Chondrocyte (in vitro differentiated cells): ENCODE measurements around the gene ARHGEF11. TPM values are rescaled to one million over a fixed set of nuclear protein-coding genes. Genes with fewer than 3 reads are reported as not detected.

Experiments
- DNase-seq: peaks from one replicate; pipeline ENCODE4 v3.0.0; 2021; ENCODE audit warnings: mixed read lengths, low spot score
- H3K27ac Mint-ChIP-seq: one replicate; pipeline ENCODE4 v1.8.0; 2021; ENCODE audit warnings: mild to moderate bottlenecking, moderate library complexity, mixed read lengths; ENCODE audit not compliant: unreplicated experiment
- H3K27me3 Mint-ChIP-seq: 2 replicates; pipeline ENCODE4 v1.8.0; 2021; ENCODE audit warnings: low read depth, mixed read lengths
- H3K36me3 Mint-ChIP-seq: 2 replicates; pipeline ENCODE4 v1.8.0; 2021; ENCODE audit warnings: low read depth, mixed read lengths
- H3K4me1 Mint-ChIP-seq: 2 replicates; pipeline ENCODE4 v1.8.0; 2021; ENCODE audit warnings: low read depth, mild to moderate bottlenecking, mixed read lengths
- H3K4me3 Mint-ChIP-seq: one replicate; pipeline ENCODE4 v1.8.0; 2021; ENCODE audit warnings: mild to moderate bottlenecking, moderate library complexity, mixed read lengths; ENCODE audit not compliant: unreplicated experiment
- H3K9me3 Mint-ChIP-seq: 2 replicates; pipeline ENCODE4 v1.8.0; 2021; ENCODE audit warnings: low read depth, mixed read lengths
- total RNA-seq: library from RNA; stranded (reverse); gene quantifications from 3 replicates; pipeline ENCODE4 v1.2.1, GENCODE V29; 2021
- TF ChIP-seq, protein P1 (sequence below): fragments of 200-600 bp; sonication (generic); IDR thresholded peaks from 2 replicates; pipeline ENCODE4 v1.5.0; 2021; ENCODE audit warnings: antibody characterized with exemption, mild to moderate bottlenecking, moderate library complexity

Gene ARHGEF11
- total RNA-seq, 1 donor from 2014 or later = 34.8 TPM

DNA sequence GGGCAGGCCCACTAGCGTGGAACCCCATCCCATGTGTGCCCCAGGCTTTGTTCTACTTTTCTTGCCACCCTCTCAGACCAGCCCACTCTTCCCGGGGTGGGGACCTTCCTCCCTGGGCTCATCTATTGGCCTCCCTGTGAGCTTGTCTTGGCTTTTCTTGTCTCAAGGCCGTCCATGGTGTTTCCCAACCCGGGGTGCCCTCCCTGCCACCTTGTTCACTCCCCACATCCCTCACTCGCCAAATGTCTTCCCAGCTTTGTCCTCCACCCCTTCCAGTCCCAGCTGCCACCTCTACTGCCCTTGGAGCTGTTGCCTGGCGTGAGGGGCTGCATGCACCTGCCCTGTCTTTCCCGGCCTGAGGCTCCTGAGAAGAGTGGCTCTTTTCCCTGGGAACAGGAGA lies 106.7 kb downstream of the ARHGEF11 start:
- TF ChIP-seq, protein P1, sequence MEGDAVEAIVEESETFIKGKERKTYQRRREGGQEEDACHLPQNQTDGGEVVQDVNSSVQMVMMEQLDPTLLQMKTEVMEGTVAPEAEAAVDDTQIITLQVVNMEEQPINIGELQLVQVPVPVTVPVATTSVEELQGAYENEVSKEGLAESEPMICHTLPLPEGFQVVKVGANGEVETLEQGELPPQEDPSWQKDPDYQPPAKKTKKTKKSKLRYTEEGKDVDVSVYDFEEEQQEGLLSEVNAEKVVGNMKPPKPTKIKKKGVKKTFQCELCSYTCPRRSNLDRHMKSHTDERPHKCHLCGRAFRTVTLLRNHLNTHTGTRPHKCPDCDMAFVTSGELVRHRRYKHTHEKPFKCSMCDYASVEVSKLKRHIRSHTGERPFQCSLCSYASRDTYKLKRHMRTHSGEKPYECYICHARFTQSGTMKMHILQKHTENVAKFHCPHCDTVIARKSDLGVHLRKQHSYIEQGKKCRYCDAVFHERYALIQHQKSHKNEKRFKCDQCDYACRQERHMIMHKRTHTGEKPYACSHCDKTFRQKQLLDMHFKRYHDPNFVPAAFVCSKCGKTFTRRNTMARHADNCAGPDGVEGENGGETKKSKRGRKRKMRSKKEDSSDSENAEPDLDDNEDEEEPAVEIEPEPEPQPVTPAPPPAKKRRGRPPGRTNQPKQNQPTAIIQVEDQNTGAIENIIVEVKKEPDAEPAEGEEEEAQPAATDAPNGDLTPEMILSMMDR = no peak
- Mint-ChIP-seq H3K27ac (no peak overlapping the region), H3K9me3 (no peaks in the 10 kb centered on the region), H3K36me3 (peaks cover 44% of the 10 kb centered on the region), H3K4me3 (no peak overlapping the region), H3K4me1 (no peaks in the 10 kb centered on the region), H3K27me3 (no peaks in the 10 kb centered on the region)
- no peak for DNase-seq

DNA sequence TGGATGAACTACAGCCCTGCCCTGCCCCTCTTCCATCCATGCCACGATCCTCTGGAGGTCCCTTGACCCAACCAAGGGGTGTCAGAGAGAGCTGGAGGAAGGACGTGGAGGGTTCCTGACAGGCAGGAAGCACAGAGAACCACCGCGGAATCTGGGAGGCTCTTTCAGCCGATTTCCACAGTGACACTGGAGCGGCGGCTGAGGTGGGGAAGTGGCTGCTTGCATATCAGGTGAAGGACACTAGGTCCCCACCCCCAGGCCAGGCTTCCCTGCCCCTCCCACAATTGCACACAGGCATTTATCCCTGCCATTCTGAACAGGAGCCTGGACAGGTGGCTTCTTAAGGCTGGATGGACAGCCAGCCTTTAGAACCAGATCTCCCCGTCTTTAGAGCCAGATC lies 107.7 kb downstream of the ARHGEF11 start:
- H3K36me3 Mint-ChIP-seq = peaks cover 40% of the 10 kb centered on the region
- no peak overlapping the region for H3K27ac Mint-ChIP-seq

DNA sequence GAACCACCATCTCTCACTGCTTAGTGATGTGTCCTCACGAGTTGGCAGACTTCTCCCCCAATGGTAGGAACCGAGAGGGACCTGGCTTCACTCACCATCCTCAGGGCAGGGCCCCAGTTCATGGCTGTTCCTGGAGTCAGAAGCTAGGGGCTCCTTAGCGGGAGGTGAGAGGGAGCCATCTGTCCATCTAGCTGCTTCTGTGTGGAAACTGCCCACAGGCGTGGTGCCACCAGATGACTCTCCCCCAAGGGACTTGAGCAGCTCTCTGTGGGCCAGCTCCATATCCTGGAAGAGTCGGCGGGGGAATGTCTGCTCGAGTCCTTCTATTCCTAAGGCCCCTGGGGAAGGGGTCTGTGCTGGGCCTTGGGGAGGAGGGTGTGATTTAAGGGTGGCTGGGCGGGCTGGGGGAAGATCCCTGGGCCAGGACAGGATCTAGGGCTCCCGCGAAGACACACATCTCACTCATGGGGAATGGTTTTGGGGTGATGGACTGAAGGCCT lies 108.8 kb downstream of the ARHGEF11 start:
- H3K4me3 Mint-ChIP-seq = no peak overlapping the region

More for the DNA sequence above, 107.7 kb downstream of the ARHGEF11 start:
- Mint-ChIP-seq H3K4me3 (no peak overlapping the region), H3K4me1 (no peaks in the 10 kb centered on the region), H3K27me3 (no peaks in the 10 kb centered on the region), H3K9me3 (no peaks in the 10 kb centered on the region)
- no peak for DNase-seq
- TF ChIP-seq, protein P1 = no peak

DNA sequence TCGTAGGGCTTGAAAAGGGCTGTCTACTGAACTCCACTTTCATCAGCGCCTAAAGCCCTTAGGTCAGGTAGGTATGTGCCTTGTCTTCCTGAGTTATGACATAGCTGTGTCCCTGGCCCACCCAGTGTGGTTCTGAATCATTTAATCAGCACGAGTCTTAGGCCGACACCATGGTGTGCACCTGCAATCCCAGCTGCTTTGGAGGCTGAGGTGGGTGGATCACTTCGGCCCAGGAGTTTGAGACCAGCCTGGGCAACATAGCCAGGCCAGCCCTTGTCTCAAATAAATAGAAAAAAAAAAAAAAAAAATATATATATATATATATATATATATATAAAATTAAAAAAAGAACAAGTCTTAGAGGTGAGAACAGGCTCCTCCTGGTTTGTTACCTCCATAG lies 109.4 kb downstream of the ARHGEF11 start:
- no peak for DNase-seq
- H3K9me3 Mint-ChIP-seq = no peaks in the 10 kb centered on the region
- TF ChIP-seq, protein P1 = no peak
- no peak overlapping the region for H3K4me3 Mint-ChIP-seq
- peaks cover 6% of the 10 kb centered on the region for H3K27me3 Mint-ChIP-seq
- no peaks in the 10 kb centered on the region for H3K4me1 Mint-ChIP-seq
- H3K36me3 Mint-ChIP-seq = peaks cover 32% of the 10 kb centered on the region
- H3K27ac Mint-ChIP-seq = no peak overlapping the region

More for the DNA sequence above, 108.8 kb downstream of the ARHGEF11 start:
- Mint-ChIP-seq H3K4me1 (no peaks in the 10 kb centered on the region), H3K27ac (no peak overlapping the region), H3K27me3 (peaks cover 3% of the 10 kb centered on the region), H3K9me3 (no peaks in the 10 kb centered on the region), H3K36me3 (peaks cover 33% of the 10 kb centered on the region)
- peak; percentile 20 for DNase-seq
- TF ChIP-seq, protein P1 = no peak

DNA sequence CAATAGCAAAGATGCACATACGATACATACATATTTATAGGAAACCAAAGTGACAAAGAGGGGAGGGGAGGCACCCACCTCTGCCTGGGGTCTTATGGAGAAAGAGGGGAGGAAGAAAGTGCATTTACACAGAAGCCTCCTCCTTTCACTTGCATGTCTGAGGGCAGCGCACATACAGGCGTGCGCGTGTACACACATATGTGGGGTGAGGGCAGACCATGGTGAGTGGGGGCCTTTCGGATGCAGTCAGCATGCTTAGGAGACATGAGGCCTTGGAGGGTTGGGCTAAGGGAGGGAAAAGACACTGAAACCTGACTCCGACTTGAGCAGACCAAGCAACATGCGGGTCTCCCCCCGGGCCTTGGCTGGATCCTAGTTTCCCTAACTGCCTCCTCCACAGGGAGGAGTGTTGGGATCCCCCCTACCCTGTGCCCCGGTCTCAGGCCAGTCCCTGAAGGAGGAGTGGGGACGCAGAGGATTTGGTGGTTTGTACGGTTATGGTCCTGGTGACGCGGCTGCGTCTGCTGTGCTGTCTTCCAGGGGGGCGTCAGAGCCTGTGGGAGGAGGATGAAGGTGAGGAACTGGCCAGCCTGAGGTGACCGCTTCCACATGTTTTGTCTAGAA lies 109.9 kb downstream of the ARHGEF11 start:
- Mint-ChIP-seq H3K4me3 (no peak overlapping the region), H3K36me3 (peaks cover 27% of the 10 kb centered on the region), H3K27me3 (peaks cover 12% of the 10 kb centered on the region), H3K9me3 (no peaks in the 10 kb centered on the region), H3K4me1 (no peaks in the 10 kb centered on the region), H3K27ac (no peak overlapping the region)
- DNase-seq = peak; percentile 80
- TF ChIP-seq, protein P1 = no peak
